GM12878 (cell line): ENCODE measurements around the gene C12orf56. TPM values are rescaled to one million over a fixed set of nuclear protein-coding genes. Genes with fewer than 3 reads are reported as not detected.

ENCODE experiments used
- ATAC-seq: fragments of 200-7000 bp; cut with Tn5 transposase; 3 replicates; pipeline ENCODE4 v1.9.1; 2020; ENCODE audit warnings: mild to moderate bottlenecking, moderate library complexity
- BruUV-seq: library from RNA; stranded (reverse); fragments of 400-500 nt; replicated peaks from 2 replicates; lab custom pipeline; 2021; lab: Mats Ljungman, UMichigan
- CTCF ChIA-PET: fragments of 300-600 bp; sonication (Branson Sonifier 250); formaldehyde crosslinking; extraction: SDS; loops from one replicate; lab custom pipeline; 2021; ENCODE audit warnings: inconsistent platforms; lab: Yijun Ruan, JAX
- POLR2A ChIA-PET: fragments of 350-600 bp; formaldehyde crosslinking; extraction: SDS; loops from one replicate; lab custom pipeline; 2021; ENCODE audit warnings: inconsistent platforms; lab: Charles Lee
- RAD21 ChIA-PET: fragments of 300-600 bp; sonication (Branson Sonifier 250); formaldehyde crosslinking; loops from one replicate; lab custom pipeline; 2023; ENCODE audit warnings: antibody characterized with exemption; ENCODE audit not compliant: unreplicated experiment; lab: Charles Lee
- SMC1A ChIA-PET: fragments of 300-600 bp; sonication (Branson Sonifier 250); formaldehyde crosslinking; loops from one replicate; lab custom pipeline; 2023; ENCODE audit not compliant: unreplicated experiment, uncharacterized antibody; lab: Charles Lee
- DNase-seq: peaks from one replicate; pipeline ENCODE4 v3.0.0-alpha.2; 2011; ENCODE audit warnings: low read depth, low spot score
- FAIRE-seq: peaks from 3 replicates; lab custom pipeline; 2011; peaks lifted over from hg19 to GRCh38; lab: Jason Lieb, UNC
- H2AFZ ChIP-seq: 2 replicates; pipeline ENCODE4 v1.6.0; 2011; ENCODE audit warnings: low read depth, low read length, control low read depth; ENCODE audit not compliant: control insufficient read depth
- H3K27ac ChIP-seq: 2 replicates; pipeline ENCODE4 v1.5.1; 2011; ENCODE audit warnings: control low read depth; ENCODE audit not compliant: control insufficient read depth, insufficient read depth
- H3K27me3 ChIP-seq, 2 experiments: replicated peaks in 1 of 2; 2 replicates each; pipeline versions ENCODE4 v1.6.0 to v1.6.1; 2011; ENCODE audit warnings: low read length in 1 of 2; ENCODE audit not compliant: control insufficient read depth in 2 of 2, insufficient read depth in 2 of 2
- H3K36me3 ChIP-seq, 2 experiments: 2 replicates each; pipeline ENCODE4 v1.5.1; 2011; ENCODE audit warnings: low read length in 1 of 2; ENCODE audit not compliant: control insufficient read depth in 2 of 2, insufficient read depth in 2 of 2
- H3K4me1 ChIP-seq: 2 replicates; pipeline ENCODE4 v1.6.1; 2011; ENCODE audit warnings: mild to moderate bottlenecking, low read length, moderate library complexity, mixed read lengths; ENCODE audit not compliant: control insufficient read depth, insufficient read depth
- H3K4me2 ChIP-seq: 2 replicates; pipeline ENCODE4 v1.6.0; 2011; ENCODE audit warnings: control low read depth; ENCODE audit not compliant: control insufficient read depth, insufficient read depth
- H3K4me3 ChIP-seq: fragments of 200-600 bp; sonication (generic); 2 replicates; pipeline ENCODE4 v1.5.1; 2016
- H3K79me2 ChIP-seq: 2 replicates; pipeline ENCODE4 v1.6.0; 2011; ENCODE audit warnings: low read length; ENCODE audit not compliant: control insufficient read depth, insufficient read depth
- H3K9ac ChIP-seq: 2 replicates; pipeline ENCODE4 v1.8.0; 2011; ENCODE audit warnings: low read length, control low read depth, mixed read lengths; ENCODE audit not compliant: control insufficient read depth, insufficient read depth
- H3K9me3 ChIP-seq: replicated peaks from 3 replicates; pipeline ENCODE4 v1.5.1; 2011; ENCODE audit warnings: mild to moderate bottlenecking, low read length; ENCODE audit not compliant: control insufficient read depth, insufficient read depth
- H4K20me1 ChIP-seq: 2 replicates; pipeline ENCODE4 v1.6.0; 2011; ENCODE audit not compliant: control insufficient read depth, insufficient read depth
- CBX5 ChIP-seq: sonication (generic); IDR thresholded peaks from 2 replicates; pipeline ENCODE4 v1.6.1; 2016; ENCODE audit warnings: low read depth, moderate library complexity, mild to moderate bottlenecking, inconsistent platforms
- CREB1 ChIP-seq: IDR thresholded peaks from 2 replicates; pipeline ENCODE4 v1.6.1; 2012; ENCODE audit warnings: low read depth, mild to moderate bottlenecking, inconsistent platforms
- HSF1 ChIP-seq: fragments of 150-350 bp; IDR thresholded peaks from 2 replicates; pipeline ENCODE4 v1.6.1; 2014; ENCODE audit warnings: mild to moderate bottlenecking, low read depth, low read length
- NFYA ChIP-seq: IDR thresholded peaks from 2 replicates; pipeline ENCODE4 v1.6.1; 2011; ENCODE audit warnings: low read depth, mild to moderate bottlenecking, low read length, improper control_type of control experiment, borderline replicate concordance
- NR2C1 ChIP-seq: fragments of 450-650 bp; IDR thresholded peaks from 2 replicates; pipeline ENCODE4 v1.6.1; 2017; ENCODE audit warnings: antibody characterized with exemption, mild to moderate bottlenecking, moderate library complexity
- SMARCA5 ChIP-seq: fragments of 450-650 bp; IDR thresholded peaks from 2 replicates; pipeline ENCODE4 v1.6.1; 2017; ENCODE audit warnings: mild to moderate bottlenecking
- SRF ChIP-seq, 2 experiments: IDR thresholded peaks; 2 replicates each; pipeline ENCODE4 v1.6.1; 2011; ENCODE audit warnings: low read depth in 2 of 2, low read length in 2 of 2, mild to moderate bottlenecking in 1 of 2, moderate library complexity in 1 of 2
- SUPT20H ChIP-seq: IDR thresholded peaks from 2 replicates; pipeline ENCODE4 v1.6.1; 2011; ENCODE audit warnings: low read depth, mild to moderate bottlenecking, low read length, moderate library complexity, borderline replicate concordance; ENCODE audit not compliant: control insufficient read depth
- ZBTB4 ChIP-seq: fragments of 450-650 bp; formaldehyde crosslinking; IDR thresholded peaks from 2 replicates; pipeline ENCODE4 v1.4.0; 2022; ENCODE audit warnings: mild to moderate bottlenecking, moderate library complexity
- WGBS: methylation state at CpG from one replicate; pipeline ENCODE4 v1.1.6; 2016; ENCODE audit warnings: low lambda C conversion rate; ENCODE audit not compliant: insufficient replicate concordance, insufficient coverage; ENCODE audit errors: missing lambda C conversion rate; 5-methylcytosine and 5-hydroxymethylcytosine counted together
- in situ Hi-C: fragments of 300-500 bp; cut with MboI; formaldehyde crosslinking; loops from 9 replicates; pipeline ENCODE4 v1.14.3; 2018; ENCODE audit warnings: mixed read lengths
- intact Hi-C: fragments of 100-400 bp; cut with micrococcal nuclease; formaldehyde crosslinking; loops from one replicate; pipeline ENCODE4 v1.14.2; 2022; ENCODE audit not compliant: unreplicated experiment
- polyA plus RNA-seq, 11 experiments: library from polyadenylated mRNA; depleted of rRNA in 4 of 11; unstranded in 6 of 11; stranded (reverse) in 5 of 11; fragments of >200 nt; fragmentation: Nextera tagmentation in 4 of 11; fragmentation: Illumina TruSeq in 1 of 11; extraction: Ambion mirVana in 4 of 11; extraction: Trizol in 1 of 11; gene quantifications; 1 replicate in 1 of 11; 2 replicates in 10 of 11; pipeline versions ENCODE4 v1.2.1 to v1.2.3, GENCODE V29; 2011 to 2016; ENCODE audit warnings: inconsistent platforms in 2 of 11, missing spikeins in 2 of 11, low read depth in 1 of 11
- total RNA-seq, 4 experiments: library from RNA; depleted of rRNA in 3 of 4; stranded (reverse); fragments of >200 nt in 3 of 4; fragmentation: Illumina TruSeq in 1 of 4; extraction: Trizol in 1 of 4; gene quantifications; 2 replicates each; pipeline versions ENCODE4 v1.2.1 to v1.2.3, GENCODE V29; 2013 to 2021

The C12orf56 gene
- total and polyA plus RNA-seq, 10 of the 15 experiments (the other 5 are each of a cell fraction or from before 2014, with no cell fraction given): not detected

- intact Hi-C loops: no loop called here
- 38% methylated on average over 4 of the region's 4 CpGs for WGBS
- CTCF ChIA-PET: no interaction called here
Observed at GRCh38 chr12:64229240-64229639, 161.3 kb downstream of the C12orf56 start.

More at GRCh38 chr12:64229240-64229639, 161.3 kb downstream of the C12orf56 start:
- POLR2A ChIA-PET: no interaction called here
- no peak overlapping the region for H3K9ac ChIP-seq
- H2AFZ ChIP-seq: no peak overlapping the region
- H3K79me2 ChIP-seq: no peaks in the 10 kb centered on the region
- FAIRE-seq (no peak), DNase-seq (no peak), ATAC-seq (no peak)
- TF ChIP-seq CBX5 (no peak), SMARCA5 (no peak), CREB1 (no peak), ZBTB4 (no peak), HSF1 (no peak), SUPT20H (no peak), SRF (IDR thresholded peaks at IDR 0.05; ENCODE audit: low read depth in 2 of 2, low read length in 2 of 2) (no peak), NR2C1 (no peak), NFYA (no peak)
- no peaks in the 10 kb centered on the region for H3K4me1 ChIP-seq
- no peaks in the 10 kb centered on the region for H3K36me3 ChIP-seq
- no peak overlapping the region for H3K27ac ChIP-seq
- no peak overlapping the region for H3K4me3 ChIP-seq
- no peaks in the 10 kb centered on the region for H3K9me3 ChIP-seq
- BruUV-seq: no TSS peak
- SMC1A ChIA-PET: interaction anchor here (1.0 kb wide), 1 partner anchor 14 kb away, joined by 3 read pairs; no protein-coding TSS in a partner anchor
- in situ Hi-C loops: no loop called here
- RAD21 ChIA-PET: no interaction called here
- H3K27me3 ChIP-seq: 0 out of 4 replicates have a peak, but pooled peaks cover 0 to 5% of the 10 kb centered on the region in 2 experiments
- no peaks in the 10 kb centered on the region for H4K20me1 ChIP-seq
- H3K4me2 ChIP-seq: no peak overlapping the region
